ENCODE data around the gene KIAA0513. TPM values are rescaled to one million over a fixed set of nuclear protein-coding genes. Genes with fewer than 3 reads are reported as not detected.
A peak's percentile ranks its signal among the peaks of the same experiment; 100 is the strongest.
"Not testable (repeated sequence)": the region's sequence is repeated elsewhere in the genome, so short reads cannot be mapped to it uniquely, and the experiment has no call there.

KIAA0513 gene
- total RNA-seq, 4 donors from 2014 or later, result 6.9 to 13.8 (median 8.1) TPM

GRCh38 chr16:85117418-85117817 lies 89.8 kb downstream of the KIAA0513 start:
- Histone ChIP-seq H3K36me3 (no peaks in the 10 kb centered on the region), H3K27me3 (no peaks in the 10 kb centered on the region), H3K27ac (no peak overlapping the region), H3K4me3 (no peak overlapping the region), H3K9me3 (no peaks in the 10 kb centered on the region), H3K4me1 (peaks cover 0 to 17% (median 6%) of the 10 kb centered on the region in 4 donors)
- no peak for TF ChIP-seq POLR2A (IDR thresholded peaks at IDR 0.05)
- TF ChIP-seq CTCF (IDR thresholded peaks at IDR 0.05), result no peak
- TF ChIP-seq EP300 (IDR thresholded peaks at IDR 0.05), result no peak
- no peak for DNase-seq (ENCODE audit: low spot score in 2 of 2)
- 93 to 96% methylated on average over 12 of the region's 12 CpGs for WGBS, 2 donors

GRCh38 chr16:85120006-85120340 lies 92.4 kb downstream of the KIAA0513 start:
- no peak overlapping the region for H3K27ac ChIP-seq
- no peaks in the 10 kb centered on the region for H3K27me3 ChIP-seq
- no peak for DNase-seq (ENCODE audit: low spot score in 2 of 2)
- no peaks in the 10 kb centered on the region for H3K36me3 ChIP-seq
- no peaks in the 10 kb centered on the region for H3K9me3 ChIP-seq
- TF ChIP-seq CTCF (IDR thresholded peaks at IDR 0.05) (no peak), POLR2A (IDR thresholded peaks at IDR 0.05) (no peak), EP300 (IDR thresholded peaks at IDR 0.05) (no peak)
- no peak overlapping the region for H3K4me3 ChIP-seq
- peaks cover 0 to 13% (median 3%) of the 10 kb centered on the region in 4 donors for H3K4me1 ChIP-seq
- 69 to 82% methylated on average over 4 of the region's 4 CpGs for WGBS, 2 donors

- 93 to 98% methylated on average over 6 of the region's 6 CpGs for WGBS, 2 donors
- H3K27me3 ChIP-seq; H3K4me3 ChIP-seq; H3K9me3 ChIP-seq; H3K36me3 ChIP-seq; DNase-seq (ENCODE audit: low spot score in 2 of 2): not testable (repeated sequence)
- peaks cover 0 to 16% (median 13%) of the 10 kb centered on the region in 4 donors for H3K4me1 ChIP-seq
- peak overlapping the region in 2 of 4 donors; percentile 8 to 57 for H3K27ac ChIP-seq
Observed at GRCh38 chr16:85123441-85123840, 95.8 kb downstream of the KIAA0513 start.

- no peak overlapping the region for H3K4me3 ChIP-seq
- H3K9me3 ChIP-seq, result no peaks in the 10 kb centered on the region
- no peaks in the 10 kb centered on the region for H3K27me3 ChIP-seq
- peaks cover 0 to 22% (median 13%) of the 10 kb centered on the region in 4 donors for H3K4me1 ChIP-seq
- H3K36me3 ChIP-seq, result no peaks in the 10 kb centered on the region
- TF ChIP-seq CTCF (IDR thresholded peaks at IDR 0.05), result no peak
- peak in 1 of 2 donors; percentile 18 for TF ChIP-seq EP300 (IDR thresholded peaks at IDR 0.05)
- TF ChIP-seq POLR2A (IDR thresholded peaks at IDR 0.05), result no peak
- peak overlapping the region in 2 of 4 donors; percentile 8 to 57 for H3K27ac ChIP-seq
- no peak for DNase-seq (ENCODE audit: low spot score in 2 of 2)
- WGBS, 2 donors, result 61 to 76% methylated on average over 26 to 32 of the region's 34 CpGs
Observed at GRCh38 chr16:85123891-85124635, 96.5 kb downstream of the KIAA0513 start.

- TF ChIP-seq EP300 (IDR thresholded peaks at IDR 0.05) (no peak), POLR2A (IDR thresholded peaks at IDR 0.05) (no peak), CTCF (IDR thresholded peaks at IDR 0.05) (no peak)
- Histone ChIP-seq H3K27me3 (no peaks in the 10 kb centered on the region), H3K9me3 (no peaks in the 10 kb centered on the region), H3K4me1 (peaks cover 0 to 30% (median 18%) of the 10 kb centered on the region in 4 donors), H3K4me3 (no peak overlapping the region), H3K36me3 (no peaks in the 10 kb centered on the region), H3K27ac (no peak overlapping the region)
- no peak for DNase-seq (ENCODE audit: low spot score in 2 of 2)
- WGBS, 2 donors, result 92 to 93% methylated on average over 11 of the region's 11 CpGs
Observed at GRCh38 chr16:85124636-85125346, 97.2 kb downstream of the KIAA0513 start.

All from tibial nerve (tissue), 4 donors.